SU-DHL-6 (cell line): ENCODE results near the gene GATD1.
A peak's percentile ranks its signal among the peaks of the same experiment; 100 is the strongest.

Experiments used
- H2AFZ ChIP-seq: fragments of 200-600 bp; sonication (generic); 2 replicates; pipeline ENCODE4 v1.6.1; 2014; ENCODE audit warnings: low read depth, mild to moderate bottlenecking, moderate library complexity, mixed read lengths, antibody characterized with exemption, low read length; ENCODE audit not compliant: severe bottlenecking
- H3F3A ChIP-seq: fragments of 200-600 bp; shearing (Covaris generic); 2 replicates; pipeline ENCODE4 v1.6.0; 2016; ENCODE audit warnings: antibody characterized with exemption, mild to moderate bottlenecking; ENCODE audit not compliant: insufficient read depth
- H3K27ac ChIP-seq: fragments of 200-600 bp; sonication (generic); 2 replicates; pipeline ENCODE4 v1.5.1; 2016; ENCODE audit warnings: low read depth, mild to moderate bottlenecking, low read length, moderate library complexity, mixed read lengths
- H3K27me3 ChIP-seq: fragments of 200-600 bp; sonication (generic), shearing (Covaris generic); 2 replicates; pipeline ENCODE4 v1.6.0; 2014; ENCODE audit warnings: mild to moderate bottlenecking, low read length
- H3K36me3 ChIP-seq: fragments of 200-600 bp; sonication (generic); 2 replicates; pipeline ENCODE4 v1.6.1; 2014; ENCODE audit warnings: mild to moderate bottlenecking, low read length, mixed read lengths
- H3K4me2 ChIP-seq: fragments of 300-600, 200-600 bp; shearing (Covaris generic), sonication (generic); 2 replicates; pipeline ENCODE4 v1.6.0; 2014; ENCODE audit warnings: low read length, low read depth, mild to moderate bottlenecking; ENCODE audit not compliant: poor library complexity, severe bottlenecking
- H3K4me3 ChIP-seq: fragments of 200-600 bp; sonication (generic); 2 replicates; pipeline ENCODE4 v1.5.1; 2014; ENCODE audit warnings: antibody characterized with exemption, low read length, mild to moderate bottlenecking, mixed read lengths; ENCODE audit not compliant: insufficient read depth, poor library complexity, severe bottlenecking
- H3K79me2 ChIP-seq: fragments of 200-600 bp; sonication (generic); 2 replicates; pipeline ENCODE4 v1.6.1; 2014; ENCODE audit warnings: mild to moderate bottlenecking, low read length, moderate library complexity; ENCODE audit not compliant: insufficient read depth
- H3K9ac ChIP-seq: fragments of 200-600 bp; sonication (generic); 2 replicates; pipeline ENCODE4 v1.7.0; 2014; ENCODE audit warnings: mild to moderate bottlenecking, low read length
- H3K9me2 ChIP-seq: fragments of 200-600 bp; sonication (generic); replicated peaks from 2 replicates; pipeline ENCODE4 v1.6.1; 2014; ENCODE audit warnings: low read length; ENCODE audit not compliant: insufficient read depth
- H3K9me3 ChIP-seq: fragments of 200-600 bp; sonication (generic); 2 replicates; pipeline ENCODE4 v1.6.1; 2014; ENCODE audit warnings: low read length, mixed read lengths; ENCODE audit not compliant: insufficient read depth
- H4K20me1 ChIP-seq: fragments of 200-600 bp; sonication (generic); 2 replicates; pipeline ENCODE4 v1.6.1; 2014; ENCODE audit warnings: low read depth, mild to moderate bottlenecking, antibody characterized with exemption, low read length, moderate library complexity, mixed read lengths
- CTCF ChIP-seq: fragments of 200-600 bp; sonication (generic); IDR thresholded peaks from one replicate; pipeline ENCODE4 v1.5.1; 2017; ENCODE audit warnings: antibody characterized with exemption, mild to moderate bottlenecking, low read length, moderate library complexity; ENCODE audit not compliant: insufficient read depth, poor library complexity, severe bottlenecking
- EZH2phosphoT487 ChIP-seq: fragments of 200-600 bp; sonication (generic), shearing (Covaris generic); conservative IDR thresholded peaks from 2 replicates; pipeline ENCODE4 v1.6.1; 2018; ENCODE audit warnings: mild to moderate bottlenecking, antibody characterized with exemption, low read length, moderate library complexity, mixed read lengths

GATD1 gene

GRCh38 chr11:749731-750130 is 27.6 kb downstream of the GATD1 start:
- Histone ChIP-seq H3K79me2 (peaks cover 73% of the 10 kb centered on the region), H3K36me3 (no peaks in the 10 kb centered on the region), H4K20me1 (0 out of 2 replicates have a peak, but pooled peaks cover 5% of the 10 kb centered on the region), H3K4me3 (no peak overlapping the region), H3K27me3 (no peaks in the 10 kb centered on the region), H3F3A (0 out of 2 replicates have a peak, but pooled peaks cover 6% of the 10 kb centered on the region), H3K9me2 (no peaks in the 10 kb centered on the region), H3K27ac (no peak overlapping the region), H3K9ac (0 out of 2 replicates have a peak overlapping the region, but pooled peaks have one; percentile 86), H3K9me3 (no peaks in the 10 kb centered on the region), H3K4me2 (peak overlapping the region; percentile 82), H2AFZ (no peak overlapping the region)
- TF ChIP-seq EZH2phosphoT487, result no peak
- no peak for TF ChIP-seq CTCF

DNA sequence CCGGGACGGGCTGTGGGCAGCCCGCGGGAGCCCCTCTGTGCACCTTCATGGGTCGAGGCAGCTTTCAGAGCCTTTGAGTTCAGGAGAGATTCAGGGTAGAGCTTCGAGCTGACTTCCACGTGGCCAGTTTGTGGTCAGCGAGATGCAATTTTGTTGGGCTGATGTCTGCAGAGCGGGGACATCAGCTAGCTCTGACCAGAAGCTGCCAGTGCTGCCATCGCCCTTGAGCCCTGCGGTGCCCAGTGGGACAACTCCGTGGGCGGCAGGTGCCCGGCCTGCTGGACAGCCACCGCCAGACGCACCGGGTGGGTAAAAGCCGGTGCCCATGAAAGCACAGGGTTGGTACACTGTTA is 29.3 kb downstream of the GATD1 start:
- Histone ChIP-seq H3K27ac (peak overlapping the region; percentile 55), H3F3A (0 out of 2 replicates have a peak, but pooled peaks cover 6% of the 10 kb centered on the region), H3K27me3 (no peaks in the 10 kb centered on the region), H3K9me3 (no peaks in the 10 kb centered on the region), H2AFZ (peak overlapping the region; percentile 64), H3K9ac (peak overlapping the region; percentile 86), H3K9me2 (no peaks in the 10 kb centered on the region), H3K36me3 (no peaks in the 10 kb centered on the region), H3K4me2 (peak overlapping the region; percentile 82), H4K20me1 (0 out of 2 replicates have a peak, but pooled peaks cover 5% of the 10 kb centered on the region), H3K79me2 (peaks cover 56% of the 10 kb centered on the region), H3K4me3 (peak overlapping the region; percentile 69)
- TF ChIP-seq EZH2phosphoT487 (no peak), CTCF (no peak)

GRCh38 chr11:747158-748006 is 29.9 kb downstream of the GATD1 start, which contains the start of gene TALDO1:
Gene TALDO1 (plus strand): TSS chr11:747464. CDS start chr11:747482, 18 bp downstream.
- Histone ChIP-seq H3K9me3 (no peaks in the 10 kb centered on the region), H3K4me2 (peak within 1 kb of the TSS; percentile 82), H2AFZ (peak within 1 kb of the TSS; percentile 64), H3K9me2 (no peaks in the 10 kb centered on the region), H3F3A (0 out of 2 replicates have a peak, but pooled peaks cover 6% of the 10 kb centered on the region), H3K79me2 (peaks cover 50% of the 10 kb centered on the region), H4K20me1 (0 out of 2 replicates have a peak, but pooled peaks cover 5% of the 10 kb centered on the region), H3K9ac (peak within 1 kb of the TSS; percentile 86), H3K27ac (peak within 1 kb of the TSS; percentile 55), H3K36me3 (no peaks in the 10 kb centered on the region), H3K4me3 (peak within 1 kb of the TSS; percentile 69), H3K27me3 (no peaks in the 10 kb centered on the region)
- TF ChIP-seq CTCF, result no peak
- TF ChIP-seq EZH2phosphoT487, result no peak
